ENCODE results near the gene BORCS5.

GRCh38 chr12:12415886-12416285, 59.0 kb downstream of the BORCS5 start:
- TF ChIP-seq CTCF (IDR thresholded peaks at IDR 0.05), result no peak
- TF ChIP-seq POLR2A (IDR thresholded peaks at IDR 0.05), result no peak

Measured in testis (tissue), 2 donors.